HUDEP-2 (cell line): ENCODE data around the gene PGAP3.

Experiments used
- DNase-seq, 76 experiments: peaks; one replicate each; lab custom pipeline; 2025; ENCODE audit not compliant: unreplicated experiment in 76 of 76; lab: John Stamatoyannopoulos, UW

PGAP3 gene

GRCh38 chr17:39697961-39698360 lies 10.1 kb upstream of the PGAP3 start:
- peak in 5 of 76 experiments; percentile 5 to 22 (median 13) for DNase-seq

GRCh38 chr17:39696731-39697130 lies 8.9 kb upstream of the PGAP3 start:
- no peak for DNase-seq

GRCh38 chr17:39695089-39695474 lies 7.2 kb upstream of the PGAP3 start:
- DNase-seq: no peak

GRCh38 chr17:39694593-39694992 lies 6.7 kb upstream of the PGAP3 start:
- DNase-seq: no peak

GRCh38 chr17:39688945-39689344 lies 1.1 kb upstream of the PGAP3 start:
- no peak for DNase-seq

- no peak for DNase-seq
Observed at GRCh38 chr17:39688475-39688835, 598 bp upstream of the PGAP3 start.

GRCh38 chr17:39687101-39687545 lies 734 bp downstream of the PGAP3 start:
- peak in 1 of 76 experiments; percentile 12 for DNase-seq

- peak in 4 of 76 experiments; percentile 17 to 24 (median 17) for DNase-seq
Observed at GRCh38 chr17:39684369-39685192, 3.3 kb downstream of the PGAP3 start.

GRCh38 chr17:39683295-39683939 lies 4.4 kb downstream of the PGAP3 start:
- peak in 69 of 76 experiments; percentile 28 to 80 (median 57) for DNase-seq

- DNase-seq: peak in 59 of 76 experiments; percentile 22 to 75 (median 45)
Observed at GRCh38 chr17:39679521-39680192, 8.2 kb downstream of the PGAP3 start.

GRCh38 chr17:39678340-39679116 lies 9.3 kb downstream of the PGAP3 start:
- peak in 19 of 76 experiments; percentile 14 to 58 (median 26) for DNase-seq

GRCh38 chr17:39677542-39678339 lies 10.1 kb downstream of the PGAP3 start:
- DNase-seq: no peak

- no peak for DNase-seq
Observed at GRCh38 chr17:39677072-39677471, 10.8 kb downstream of the PGAP3 start.

GRCh38 chr17:39676198-39676819 lies 11.5 kb downstream of the PGAP3 start:
- peak in 64 of 76 experiments; percentile 24 to 84 (median 62) for DNase-seq

GRCh38 chr17:39675390-39676082 lies 12.3 kb downstream of the PGAP3 start:
- DNase-seq: peak in 2 of 76 experiments; percentile 49 to 52

- DNase-seq: peak in 49 of 76 experiments; percentile 16 to 78 (median 50)
Observed at GRCh38 chr17:39674702-39675389, 13.0 kb downstream of the PGAP3 start.

- DNase-seq: no peak
Observed at GRCh38 chr17:39674179-39674578, 13.7 kb downstream of the PGAP3 start.
